GM12874 (cell line): ENCODE results near the gene VEZT.

Source experiments
- TF ChIP-seq, protein P1 (sequence below): IDR thresholded peaks from 2 replicates; pipeline ENCODE4 v1.5.1; 2011; ENCODE audit warnings: low read depth, mild to moderate bottlenecking, control low read depth, low read length, moderate library complexity; ENCODE audit not compliant: insufficient read depth

The VEZT gene, protein sequence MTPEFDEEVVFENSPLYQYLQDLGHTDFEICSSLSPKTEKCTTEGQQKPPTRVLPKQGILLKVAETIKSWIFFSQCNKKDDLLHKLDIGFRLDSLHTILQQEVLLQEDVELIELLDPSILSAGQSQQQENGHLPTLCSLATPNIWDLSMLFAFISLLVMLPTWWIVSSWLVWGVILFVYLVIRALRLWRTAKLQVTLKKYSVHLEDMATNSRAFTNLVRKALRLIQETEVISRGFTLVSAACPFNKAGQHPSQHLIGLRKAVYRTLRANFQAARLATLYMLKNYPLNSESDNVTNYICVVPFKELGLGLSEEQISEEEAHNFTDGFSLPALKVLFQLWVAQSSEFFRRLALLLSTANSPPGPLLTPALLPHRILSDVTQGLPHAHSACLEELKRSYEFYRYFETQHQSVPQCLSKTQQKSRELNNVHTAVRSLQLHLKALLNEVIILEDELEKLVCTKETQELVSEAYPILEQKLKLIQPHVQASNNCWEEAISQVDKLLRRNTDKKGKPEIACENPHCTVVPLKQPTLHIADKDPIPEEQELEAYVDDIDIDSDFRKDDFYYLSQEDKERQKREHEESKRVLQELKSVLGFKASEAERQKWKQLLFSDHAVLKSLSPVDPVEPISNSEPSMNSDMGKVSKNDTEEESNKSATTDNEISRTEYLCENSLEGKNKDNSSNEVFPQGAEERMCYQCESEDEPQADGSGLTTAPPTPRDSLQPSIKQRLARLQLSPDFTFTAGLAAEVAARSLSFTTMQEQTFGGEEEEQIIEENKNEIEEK

GRCh38 chr12:95217377-95218149 lies at the start of gene VEZT, which contains the start of gene FGD6:
TSS of gene VEZT (plus strand) at chr12:95217807. CDS start at chr12:95217851, 44 bp downstream.
TSS of gene FGD6 (minus strand) at chr12:95217467. CDS start at chr12:95217240, 227 bp downstream.
- TF ChIP-seq, protein P1, sequence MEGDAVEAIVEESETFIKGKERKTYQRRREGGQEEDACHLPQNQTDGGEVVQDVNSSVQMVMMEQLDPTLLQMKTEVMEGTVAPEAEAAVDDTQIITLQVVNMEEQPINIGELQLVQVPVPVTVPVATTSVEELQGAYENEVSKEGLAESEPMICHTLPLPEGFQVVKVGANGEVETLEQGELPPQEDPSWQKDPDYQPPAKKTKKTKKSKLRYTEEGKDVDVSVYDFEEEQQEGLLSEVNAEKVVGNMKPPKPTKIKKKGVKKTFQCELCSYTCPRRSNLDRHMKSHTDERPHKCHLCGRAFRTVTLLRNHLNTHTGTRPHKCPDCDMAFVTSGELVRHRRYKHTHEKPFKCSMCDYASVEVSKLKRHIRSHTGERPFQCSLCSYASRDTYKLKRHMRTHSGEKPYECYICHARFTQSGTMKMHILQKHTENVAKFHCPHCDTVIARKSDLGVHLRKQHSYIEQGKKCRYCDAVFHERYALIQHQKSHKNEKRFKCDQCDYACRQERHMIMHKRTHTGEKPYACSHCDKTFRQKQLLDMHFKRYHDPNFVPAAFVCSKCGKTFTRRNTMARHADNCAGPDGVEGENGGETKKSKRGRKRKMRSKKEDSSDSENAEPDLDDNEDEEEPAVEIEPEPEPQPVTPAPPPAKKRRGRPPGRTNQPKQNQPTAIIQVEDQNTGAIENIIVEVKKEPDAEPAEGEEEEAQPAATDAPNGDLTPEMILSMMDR: peak; percentile 64

GRCh38 chr12:95168746-95169145 lies 48.9 kb upstream of the VEZT start:
- TF ChIP-seq, protein P1: no peak

DNA sequence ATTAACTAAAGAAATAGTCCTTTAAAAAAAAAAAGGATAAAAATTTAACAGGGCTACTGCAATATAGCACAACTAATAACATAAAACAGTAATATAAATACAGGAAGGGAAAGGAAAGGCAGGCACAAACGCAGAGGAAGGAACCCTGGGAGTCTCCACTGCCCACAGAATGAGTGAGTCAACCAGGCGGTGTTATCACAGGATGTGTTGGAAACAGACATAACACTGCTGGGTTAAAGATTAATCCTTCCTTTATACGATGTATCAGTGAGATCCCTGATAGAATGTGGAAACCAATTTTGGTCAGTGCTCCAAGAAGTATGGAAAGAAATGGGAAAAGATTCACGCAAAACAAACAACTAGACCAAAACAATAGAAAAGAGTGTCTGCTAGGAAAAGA lies 48.2 kb upstream of the VEZT start:
- TF ChIP-seq, protein P1: no peak

GRCh38 chr12:95173392-95174251 lies 44.0 kb upstream of the VEZT start:
- TF ChIP-seq, protein P1: no peak

- TF ChIP-seq, protein P1: no peak
These were observed 40.3 kb upstream of the VEZT start for GRCh38 chr12:95177201-95177768.

DNA sequence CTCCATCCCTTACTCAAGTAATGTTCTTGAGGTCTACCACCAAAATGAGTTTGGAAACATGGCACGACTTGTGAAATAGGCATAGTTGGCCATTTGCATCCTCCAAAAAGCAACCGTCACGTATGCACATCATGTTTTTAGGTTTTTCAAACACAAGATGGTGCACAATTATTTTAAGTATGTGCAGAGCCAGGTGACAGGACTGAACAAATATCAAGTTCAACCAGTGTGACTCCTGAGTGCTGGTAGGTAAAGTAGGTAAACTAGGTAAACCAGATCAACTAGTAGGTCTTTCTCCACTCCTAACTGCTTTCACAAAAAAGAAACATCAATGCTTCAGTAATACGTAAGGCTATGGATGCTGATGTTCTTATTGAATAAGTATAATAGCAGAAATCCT lies 39.5 kb upstream of the VEZT start:
- TF ChIP-seq, protein P1: no peak
